Activated T-helper 1 cell treated with anti-CD3 and anti-CD28 coated beads, Interleukin-2, amount 50 U/mL, for 16 hours (primary cell): Measurements from ENCODE around the gene TJP1.
"Not testable (repeated sequence)": the region's sequence is repeated elsewhere in the genome, so short reads cannot be mapped to it uniquely, and the experiment has no call there.

Experiments used
- DNase-seq, 2 donors: peaks; one replicate each; pipeline ENCODE4 v3.0.0-alpha.2; 2020; ENCODE audit warnings: low read depth in 1 of 2, low spot score in 1 of 2

The TJP1 gene

GRCh38 chr15:29800491-29801366, 21.5 kb downstream of the TJP1 start:
- DNase-seq = no peak

GRCh38 chr15:29799859-29800258, 22.4 kb downstream of the TJP1 start:
- no peak for DNase-seq

GRCh38 chr15:29795610-29796009, 26.7 kb downstream of the TJP1 start:
- DNase-seq = no peak

GRCh38 chr15:29792426-29793159, 29.7 kb downstream of the TJP1 start:
- DNase-seq = no peak

GRCh38 chr15:29790607-29791006, 31.7 kb downstream of the TJP1 start:
- DNase-seq = no peak

GRCh38 chr15:29789871-29790270, 32.4 kb downstream of the TJP1 start:
- no peak for DNase-seq

- no peak for DNase-seq
Measured at GRCh38 chr15:29788433-29789034, 33.7 kb downstream of the TJP1 start.

GRCh38 chr15:29787767-29788166, 34.5 kb downstream of the TJP1 start:
- DNase-seq = no peak

- no peak for DNase-seq
Measured at GRCh38 chr15:29785642-29786041, 36.6 kb downstream of the TJP1 start.

- DNase-seq = no peak
Measured at GRCh38 chr15:29785136-29785535, 37.1 kb downstream of the TJP1 start.

GRCh38 chr15:29784413-29784812, 37.9 kb downstream of the TJP1 start:
- DNase-seq = no peak

- not testable (repeated sequence) for DNase-seq
Measured at GRCh38 chr15:29782816-29783215, 39.5 kb downstream of the TJP1 start.

GRCh38 chr15:29778382-29778781, 43.9 kb downstream of the TJP1 start:
- DNase-seq = no peak

- DNase-seq = no peak
Measured at GRCh38 chr15:29776859-29777258, 45.4 kb downstream of the TJP1 start.

- DNase-seq = no peak
Measured at GRCh38 chr15:29774900-29775299, 47.4 kb downstream of the TJP1 start.

GRCh38 chr15:29773816-29774215, 48.5 kb downstream of the TJP1 start:
- DNase-seq = no peak

- DNase-seq = no peak
Measured at GRCh38 chr15:29773000-29773399, 49.3 kb downstream of the TJP1 start.

- DNase-seq = no peak
Measured at GRCh38 chr15:29770796-29771195, 51.5 kb downstream of the TJP1 start.

GRCh38 chr15:29765898-29766527, 56.3 kb downstream of the TJP1 start:
- DNase-seq = no peak

- DNase-seq = no peak
Measured at GRCh38 chr15:29765234-29765841, 56.9 kb downstream of the TJP1 start.

GRCh38 chr15:29759596-29759995, 62.7 kb downstream of the TJP1 start:
- DNase-seq = no peak
